GM06990 (cell line): ENCODE data around the gene TENM3.

ENCODE experiments used
- DNase-seq: peaks from one replicate; pipeline ENCODE4 v3.0.0-alpha.2; 2011; ENCODE audit not compliant: insufficient read length; ENCODE audit errors: extremely low read depth
- H3K27me3 ChIP-seq: replicated peaks from 2 replicates; pipeline ENCODE4 v1.6.0; 2011; ENCODE audit warnings: low read length; ENCODE audit not compliant: control insufficient read depth, insufficient read depth
- H3K36me3 ChIP-seq: 2 replicates; pipeline ENCODE4 v1.5.1; 2011; ENCODE audit warnings: low read length; ENCODE audit not compliant: control insufficient read depth, insufficient read depth
- H3K4me3 ChIP-seq: replicated peaks from 2 replicates; pipeline ENCODE4 v1.5.1; 2011; ENCODE audit warnings: low read depth, mild to moderate bottlenecking, control low read depth, low read length
- CTCF ChIP-seq: IDR thresholded peaks from 2 replicates; pipeline ENCODE4 v1.5.1; 2011; ENCODE audit warnings: low read length, control low read depth, mild to moderate bottlenecking, inconsistent platforms; ENCODE audit not compliant: insufficient read depth, poor library complexity, severe bottlenecking

TENM3 gene

GRCh38 chr4:182265881-182266280 is 22.7 kb downstream of the TENM3 start:
- TF ChIP-seq CTCF, result peak; percentile 14

GRCh38 chr4:182267048-182267447 is 23.8 kb downstream of the TENM3 start:
- no peak for DNase-seq
- no peak overlapping the region for H3K4me3 ChIP-seq
- H3K27me3 ChIP-seq, result no peaks in the 10 kb centered on the region
- no peaks in the 10 kb centered on the region for H3K36me3 ChIP-seq
- TF ChIP-seq CTCF, result no peak

More at GRCh38 chr4:182265881-182266280, 22.7 kb downstream of the TENM3 start:
- H3K27me3 ChIP-seq, result no peaks in the 10 kb centered on the region
- DNase-seq, result no peak
- H3K4me3 ChIP-seq, result no peak overlapping the region
- H3K36me3 ChIP-seq, result no peaks in the 10 kb centered on the region

DNA sequence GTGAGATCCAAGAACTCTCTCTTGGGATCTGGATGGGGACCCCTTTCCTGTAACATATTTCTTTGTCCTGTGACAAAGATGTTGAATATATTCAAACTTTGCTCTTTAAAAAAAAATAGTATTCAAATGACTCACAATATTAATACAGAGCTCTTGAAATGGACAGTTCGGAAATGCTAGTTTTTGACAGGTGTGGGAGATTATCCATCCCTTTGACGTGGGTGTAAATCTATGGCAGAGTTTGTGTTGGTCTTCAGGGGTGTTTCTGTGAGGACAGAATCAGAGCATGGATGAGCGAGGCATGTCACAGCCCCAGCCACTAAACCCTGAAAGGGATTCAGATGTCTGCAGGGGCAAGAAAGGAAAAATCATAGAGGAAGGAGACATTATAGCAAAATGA is 25.8 kb downstream of the TENM3 start:
- no peak for DNase-seq
- no peaks in the 10 kb centered on the region for H3K36me3 ChIP-seq
- no peak overlapping the region for H3K4me3 ChIP-seq
- H3K27me3 ChIP-seq, result no peaks in the 10 kb centered on the region
- no peak for TF ChIP-seq CTCF

DNA sequence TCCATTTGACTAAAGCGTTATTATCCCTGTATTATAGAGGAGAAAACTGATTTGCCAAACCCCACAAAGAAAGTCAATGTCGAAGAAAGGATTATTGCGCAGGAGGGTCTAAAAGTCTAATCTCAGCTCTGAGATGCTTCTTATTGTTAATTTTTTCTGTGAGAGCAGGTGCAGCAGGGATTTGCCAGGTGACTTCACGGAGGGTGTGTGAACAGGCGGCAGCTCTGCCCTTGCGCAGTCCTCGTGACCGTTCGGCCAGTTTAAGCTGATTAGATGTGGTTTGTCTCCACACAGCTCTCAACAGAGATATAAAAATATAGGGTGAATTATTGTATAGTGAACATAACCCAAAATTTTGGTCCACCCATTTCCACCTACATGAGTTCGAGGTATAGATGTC is 28.5 kb downstream of the TENM3 start:
- DNase-seq, result no peak
- no peak overlapping the region for H3K4me3 ChIP-seq
- no peaks in the 10 kb centered on the region for H3K27me3 ChIP-seq
- no peaks in the 10 kb centered on the region for H3K36me3 ChIP-seq
- no peak for TF ChIP-seq CTCF

- TF ChIP-seq CTCF, result no peak
- H3K4me3 ChIP-seq, result no peak overlapping the region
- H3K27me3 ChIP-seq, result no peaks in the 10 kb centered on the region
- DNase-seq, result no peak
- no peaks in the 10 kb centered on the region for H3K36me3 ChIP-seq
Observed at GRCh38 chr4:182272151-182272550, 28.9 kb downstream of the TENM3 start.
